Non-pigmented ciliary epithelial cell (primary cell): Measurements from ENCODE around the gene SAXO2.
"Not testable (repeated sequence)": the region's sequence is repeated elsewhere in the genome, so short reads cannot be mapped to it uniquely, and the experiment has no call there.

Experiments
- DNase-seq: peaks from one replicate; pipeline ENCODE4 v3.0.0-alpha.2; 2010; ENCODE audit warnings: low read depth

Gene SAXO2

DNA sequence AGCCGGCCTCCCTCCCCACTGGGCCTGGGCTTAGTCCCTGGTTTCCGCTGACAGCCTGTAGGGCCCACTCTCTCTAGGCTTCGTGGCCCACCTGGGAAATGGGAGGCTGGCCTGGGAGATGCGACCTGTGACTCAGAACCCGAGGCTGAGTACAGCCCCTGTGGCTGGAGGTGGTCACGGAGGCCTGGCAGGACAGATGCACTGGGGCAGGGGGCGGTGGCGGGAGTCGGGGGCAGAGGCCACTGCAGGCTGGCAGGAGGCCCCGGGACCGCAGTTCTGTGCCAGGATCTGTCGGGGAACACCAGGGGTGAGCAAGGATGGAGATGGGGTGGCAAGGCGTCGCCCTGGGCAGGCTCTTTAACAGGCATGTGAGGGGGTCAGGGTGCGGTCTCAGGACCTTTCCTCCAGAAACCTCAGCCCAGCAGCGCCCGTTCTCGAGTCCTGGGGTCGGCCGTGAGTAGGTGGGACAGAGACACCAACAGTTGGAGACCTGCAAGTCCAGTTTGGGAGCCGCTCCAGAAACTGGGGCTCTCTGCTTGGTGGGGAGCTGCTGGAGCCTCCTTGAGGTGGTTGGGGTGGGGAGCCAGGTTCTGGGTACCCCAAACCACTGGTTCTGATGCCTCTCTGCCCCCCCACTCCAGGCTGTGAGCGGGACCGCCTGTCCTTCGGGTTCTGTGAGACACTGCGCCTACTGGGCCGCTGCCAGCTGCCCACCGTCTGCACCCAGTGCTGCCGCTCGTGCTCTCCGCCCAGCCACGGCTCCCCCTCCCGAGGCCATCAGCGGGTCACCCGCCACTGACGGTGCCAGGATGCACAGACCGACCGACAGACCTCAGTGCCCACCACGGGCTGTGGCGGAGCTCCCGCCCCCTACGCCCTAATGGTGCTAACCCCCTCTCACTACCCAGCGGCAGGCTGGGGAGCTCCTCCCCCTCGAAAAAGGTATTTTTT lies 71.3 kb downstream of the SAXO2 start:
- not testable (repeated sequence) for DNase-seq
